Memory B cell (primary cell): ENCODE measurements around the gene ENDOD1.

Experiments
- ATAC-seq: fragments of 150-1000 bp; cut with Tn5 transposase; 2 replicates; pipeline ENCODE4 v1.10.0; 2021; ENCODE audit warnings: low read depth, mild to moderate bottlenecking, moderate library complexity
- DNase-seq, 2 donors: peaks; one replicate each; pipeline ENCODE4 v3.0.0; 2022; ENCODE audit warnings: low spot score in 2 of 2
- H3K27ac Mint-ChIP-seq: one replicate; pipeline ENCODE4 v1.8.0; 2022; ENCODE audit warnings: mild to moderate bottlenecking, moderate library complexity, mixed read lengths
- H3K27me3 Mint-ChIP-seq: one replicate; pipeline ENCODE4 v1.8.0; 2022; ENCODE audit warnings: mixed read lengths
- H3K36me3 Mint-ChIP-seq: one replicate; pipeline ENCODE4 v1.8.0; 2022; ENCODE audit warnings: mild to moderate bottlenecking, mixed read lengths
- H3K4me1 Mint-ChIP-seq: one replicate; pipeline ENCODE4 v1.8.0; 2022; ENCODE audit warnings: mixed read lengths
- H3K4me3 Mint-ChIP-seq: one replicate; pipeline ENCODE4 v1.8.0; 2022; ENCODE audit warnings: mild to moderate bottlenecking, moderate library complexity, mixed read lengths
- H3K9me3 Mint-ChIP-seq: one replicate; pipeline ENCODE4 v1.8.0; 2022; ENCODE audit warnings: mixed read lengths

ENDOD1 gene

DNA sequence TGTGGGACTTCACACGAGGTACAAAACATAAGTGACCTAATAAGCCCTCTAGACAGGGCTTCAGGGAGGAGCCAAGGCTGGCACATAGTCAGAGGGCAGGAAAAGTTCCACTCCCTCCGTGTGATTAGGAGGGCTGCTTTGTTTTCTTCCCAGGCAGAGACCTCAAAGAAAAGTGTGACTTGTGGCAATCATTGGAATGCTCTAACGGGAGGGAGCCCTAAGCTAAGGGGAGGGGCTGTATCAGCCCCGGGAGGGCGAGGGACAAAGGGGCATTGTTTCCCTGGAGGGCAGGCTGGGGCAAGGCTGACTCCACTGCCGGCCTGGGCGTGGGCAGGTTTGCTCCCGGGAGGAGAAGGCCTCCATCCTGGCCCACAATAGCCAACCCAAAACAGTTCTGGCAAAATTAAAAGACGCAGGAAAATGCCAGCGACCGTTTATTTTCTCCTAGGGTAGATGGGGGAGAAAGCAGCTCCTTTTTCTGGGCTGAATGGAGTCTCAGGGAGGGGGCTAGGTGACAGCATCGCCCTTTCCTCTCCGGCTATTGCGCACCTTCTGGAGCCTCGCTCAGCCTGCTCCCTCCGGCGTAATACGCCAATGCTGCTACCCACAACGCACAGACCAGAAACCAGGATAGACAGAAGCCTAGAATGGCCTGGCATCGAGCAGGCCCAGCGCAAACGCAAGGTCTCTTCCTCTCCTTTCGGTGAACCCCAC, 60.2 kb downstream of the ENDOD1 start:
- no peaks in the 10 kb centered on the region for H3K9me3 Mint-ChIP-seq
- H3K27me3 Mint-ChIP-seq = no peaks in the 10 kb centered on the region
- peak overlapping the region; percentile 90 for H3K4me3 Mint-ChIP-seq
- peaks cover 28% of the 10 kb centered on the region for H3K4me1 Mint-ChIP-seq
- H3K36me3 Mint-ChIP-seq = no peaks in the 10 kb centered on the region
- DNase-seq = peak in 1 of 2 donors; percentile 23
- H3K27ac Mint-ChIP-seq = peak overlapping the region; percentile 90
- no peak for ATAC-seq

DNA sequence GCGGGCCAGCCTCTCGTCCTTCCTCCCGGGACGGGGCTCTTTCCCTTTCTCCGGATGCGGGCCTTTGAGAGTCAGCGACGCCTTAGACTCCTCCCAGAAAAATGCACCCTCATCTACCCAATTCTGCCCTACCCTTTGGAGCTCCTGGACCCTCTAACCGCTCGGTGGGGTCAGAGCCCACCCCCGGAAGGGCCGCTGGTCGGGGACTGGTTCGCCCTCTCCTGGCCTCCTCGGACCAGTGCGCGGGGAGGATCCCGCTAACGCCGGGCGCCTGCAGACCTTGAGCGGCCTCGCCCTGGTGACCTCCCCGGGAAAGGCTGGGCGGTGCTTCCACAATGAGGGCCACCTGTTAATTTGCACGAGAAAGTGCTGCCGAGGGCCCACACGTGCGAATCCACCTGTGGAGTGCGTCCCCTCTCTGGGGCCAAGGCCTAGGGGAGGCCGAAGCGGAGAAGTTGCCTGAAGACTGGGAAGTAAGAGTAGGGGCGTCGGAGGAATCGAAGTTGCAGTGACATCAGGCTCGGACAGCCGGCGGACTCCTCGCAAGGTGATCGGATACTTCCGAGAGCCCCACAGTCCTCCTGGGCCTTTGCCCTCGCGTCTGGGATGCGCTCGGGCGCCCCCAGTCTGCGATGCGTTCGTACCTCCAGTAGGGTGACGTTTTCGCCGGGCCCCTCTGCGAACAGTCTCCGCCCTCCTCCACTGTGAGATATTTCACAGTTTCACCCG, 61.5 kb downstream of the ENDOD1 start:
- Mint-ChIP-seq H3K4me1 (peaks cover 28% of the 10 kb centered on the region), H3K36me3 (no peaks in the 10 kb centered on the region)
- peak; percentile 85 for ATAC-seq

DNA sequence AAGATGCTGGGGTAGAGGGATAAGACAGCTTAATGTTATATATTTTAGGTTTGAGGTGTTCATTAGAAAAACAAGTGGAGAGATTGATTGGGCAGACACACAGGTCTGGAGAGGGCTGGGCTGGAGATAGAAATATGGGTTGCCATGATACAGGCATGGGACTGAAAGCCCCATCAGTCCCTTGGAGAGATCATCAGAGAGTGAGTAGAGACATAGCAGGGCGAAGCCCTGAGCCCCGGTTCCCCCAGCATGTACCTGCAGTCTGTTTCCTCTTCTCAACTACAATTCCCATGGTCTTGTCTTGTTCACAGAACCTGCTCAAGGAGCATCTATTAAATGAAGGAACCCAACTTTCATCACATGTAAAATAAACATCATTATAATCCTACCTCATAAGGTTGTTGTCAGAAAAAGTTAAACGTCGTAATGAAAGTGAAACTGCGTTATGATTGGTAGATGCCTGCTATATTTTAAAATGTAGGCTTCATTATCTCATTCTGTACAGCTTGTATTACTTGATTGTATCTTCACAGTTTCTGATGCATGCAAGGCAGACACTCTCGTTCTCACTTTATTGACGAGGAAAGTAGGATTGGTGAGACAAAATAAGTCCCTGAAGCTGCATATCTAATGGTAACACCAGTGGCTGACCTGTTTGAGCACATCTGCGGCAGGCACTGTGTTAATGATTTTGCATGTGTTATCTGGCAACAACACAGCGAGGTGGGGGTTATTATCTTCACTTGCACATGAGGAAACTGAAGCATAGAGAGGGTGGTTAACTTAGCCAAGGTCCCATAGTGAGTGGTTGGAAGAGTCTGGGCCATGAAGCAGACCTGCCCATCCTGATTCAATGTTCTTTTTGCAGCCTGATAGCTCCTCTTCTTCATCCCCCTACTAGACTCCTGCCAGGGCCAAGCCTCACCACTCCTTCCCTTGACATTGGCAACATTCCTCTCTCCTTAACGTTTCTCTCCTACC, 63.5 kb downstream of the ENDOD1 start:
- Mint-ChIP-seq H3K27ac (peak overlapping the region; percentile 90), H3K36me3 (no peaks in the 10 kb centered on the region), H3K27me3 (no peaks in the 10 kb centered on the region), H3K4me3 (peak overlapping the region; percentile 82), H3K9me3 (no peaks in the 10 kb centered on the region), H3K4me1 (peaks cover 28% of the 10 kb centered on the region)
- peak; percentile 20 for ATAC-seq
- DNase-seq = no peak

More for the DNA sequence above, 61.5 kb downstream of the ENDOD1 start:
- peak; percentile 88 to 90 for DNase-seq
- Mint-ChIP-seq H3K9me3 (no peaks in the 10 kb centered on the region), H3K27me3 (no peaks in the 10 kb centered on the region), H3K4me3 (peak overlapping the region; percentile 90), H3K27ac (peak overlapping the region; percentile 90)

DNA sequence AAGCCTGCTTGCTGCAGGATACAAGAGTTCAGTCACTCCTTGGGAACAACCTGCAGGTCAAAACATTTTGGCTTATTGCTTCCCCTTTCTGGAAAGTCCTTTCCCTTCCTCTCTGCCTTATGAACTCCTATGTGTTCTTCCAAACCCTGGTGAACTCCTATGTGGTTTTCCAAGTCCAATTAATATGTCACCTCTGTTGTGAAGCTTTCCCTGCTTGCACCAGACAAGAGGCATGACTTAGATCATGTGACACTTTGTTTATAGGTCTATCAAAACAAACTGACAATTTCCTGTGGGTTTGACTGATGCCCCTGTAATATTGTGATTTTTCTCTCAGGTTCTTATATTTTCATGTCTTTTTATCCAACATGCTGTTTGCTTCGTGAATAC, 64.2 kb downstream of the ENDOD1 start:
- ATAC-seq (no peak), DNase-seq (no peak)
- Mint-ChIP-seq H3K27me3 (no peaks in the 10 kb centered on the region), H3K36me3 (no peaks in the 10 kb centered on the region), H3K4me1 (peaks cover 28% of the 10 kb centered on the region), H3K9me3 (no peaks in the 10 kb centered on the region), H3K4me3 (peak overlapping the region; percentile 82), H3K27ac (peak overlapping the region; percentile 90)

DNA sequence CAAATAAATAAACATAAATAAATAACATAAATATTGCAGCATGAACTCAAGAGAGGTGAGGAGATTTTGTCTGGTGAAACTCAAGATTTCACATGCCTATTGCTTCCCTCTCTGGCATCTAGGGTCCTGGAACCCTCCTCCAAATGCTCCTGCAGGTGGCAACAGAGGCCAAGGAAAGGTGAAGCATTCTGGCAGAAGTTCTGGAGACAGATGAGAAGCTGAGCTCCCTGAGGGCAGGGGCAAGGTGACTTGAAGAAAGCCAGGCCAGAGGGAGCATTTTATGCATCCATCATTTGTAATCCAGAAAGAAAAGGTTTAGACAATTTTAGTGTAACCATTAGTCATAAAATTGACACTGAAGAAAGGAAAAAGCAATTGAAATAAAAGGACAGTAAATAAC, 64.9 kb downstream of the ENDOD1 start:
- no peaks in the 10 kb centered on the region for H3K27me3 Mint-ChIP-seq
- H3K4me3 Mint-ChIP-seq = no peak overlapping the region
- no peaks in the 10 kb centered on the region for H3K36me3 Mint-ChIP-seq
- ATAC-seq (no peak), DNase-seq (peak; percentile 36 to 60)
- H3K27ac Mint-ChIP-seq = peak overlapping the region; percentile 90
- peaks cover 28% of the 10 kb centered on the region for H3K4me1 Mint-ChIP-seq
- no peaks in the 10 kb centered on the region for H3K9me3 Mint-ChIP-seq

DNA sequence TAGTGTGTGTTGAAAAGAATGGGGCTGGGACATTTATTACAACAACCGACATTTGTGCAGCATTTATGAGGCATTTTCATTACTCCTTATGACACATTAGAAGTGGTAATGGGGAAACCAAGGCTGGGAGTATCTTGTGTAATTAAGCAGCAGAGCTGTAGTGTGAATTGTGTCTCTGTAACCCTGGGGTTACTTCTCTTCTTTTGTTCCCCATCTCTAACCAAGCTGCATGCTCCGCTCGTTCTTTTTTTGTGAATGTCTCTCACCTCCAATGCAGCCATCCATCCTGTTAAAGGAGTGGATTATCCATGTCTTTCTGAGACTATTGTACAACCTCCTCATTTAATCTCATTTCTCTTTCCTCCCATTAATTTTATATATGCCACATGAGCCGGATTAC, 65.7 kb downstream of the ENDOD1 start:
- H3K4me1 Mint-ChIP-seq = peaks cover 32% of the 10 kb centered on the region
- no peak overlapping the region for H3K4me3 Mint-ChIP-seq
- H3K36me3 Mint-ChIP-seq = no peaks in the 10 kb centered on the region
- ATAC-seq = no peak
- no peaks in the 10 kb centered on the region for H3K27me3 Mint-ChIP-seq
- no peaks in the 10 kb centered on the region for H3K9me3 Mint-ChIP-seq
- H3K27ac Mint-ChIP-seq = peak overlapping the region; percentile 58
- no peak for DNase-seq

DNA sequence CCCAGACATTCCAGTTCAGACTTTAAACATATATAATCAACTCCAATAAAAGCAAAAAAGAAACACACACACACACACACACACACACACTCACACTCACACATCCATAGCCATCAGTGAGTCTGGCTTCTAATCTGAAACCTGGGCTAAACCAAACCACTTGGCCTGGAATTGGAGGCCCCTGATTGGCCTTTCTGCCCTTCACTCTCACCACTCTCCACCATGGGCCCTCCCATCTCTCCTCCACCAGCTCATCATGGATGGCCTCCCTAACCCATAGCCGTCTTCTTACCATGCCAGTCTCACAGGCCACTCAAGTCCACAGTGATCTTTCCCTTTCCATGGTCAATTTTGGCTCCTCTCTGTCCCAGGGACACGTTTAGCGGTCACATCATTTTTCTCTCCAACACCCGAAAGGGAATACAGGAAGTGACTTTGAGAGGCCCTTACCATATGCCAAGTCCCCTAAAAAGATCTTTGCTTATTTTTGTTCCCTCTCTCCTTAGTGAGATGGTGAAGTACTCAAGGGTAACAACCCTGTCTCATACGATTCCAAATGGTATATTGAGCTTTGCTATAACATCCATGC, 66.6 kb downstream of the ENDOD1 start:
- Mint-ChIP-seq H3K27ac (no peak overlapping the region), H3K4me1 (peaks cover 36% of the 10 kb centered on the region), H3K27me3 (no peaks in the 10 kb centered on the region), H3K9me3 (no peaks in the 10 kb centered on the region), H3K36me3 (no peaks in the 10 kb centered on the region), H3K4me3 (no peak overlapping the region)
- ATAC-seq (no peak), DNase-seq (no peak)

DNA sequence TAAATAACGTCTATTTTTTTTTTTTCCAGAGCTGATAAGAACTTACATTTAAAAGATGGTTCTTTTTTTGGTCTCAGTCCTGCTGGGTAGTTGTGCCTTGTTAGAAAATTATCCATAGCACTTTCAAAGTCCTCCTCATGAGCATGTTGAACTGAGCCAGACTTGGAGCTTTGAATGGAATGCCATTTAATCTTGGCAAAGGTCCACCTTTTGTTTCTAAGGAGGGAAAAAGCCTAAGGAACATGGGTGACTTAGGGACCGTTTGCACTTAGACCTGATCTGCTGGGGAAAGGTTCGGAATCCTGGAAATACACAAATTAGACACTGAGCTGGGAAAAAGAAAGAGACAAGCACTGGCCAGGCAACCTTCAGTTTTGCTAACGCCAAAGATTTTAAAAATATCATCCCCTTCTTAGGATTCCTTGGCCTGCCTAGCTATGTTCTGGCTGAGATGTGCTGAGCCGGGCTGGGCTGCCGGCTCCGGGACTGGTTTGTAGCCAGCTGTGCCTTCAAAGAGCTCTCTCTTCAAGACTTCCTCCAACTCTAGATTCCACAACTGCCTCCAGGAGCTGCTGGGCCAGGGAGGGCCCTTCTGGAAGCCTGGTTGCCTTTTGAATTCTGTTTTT, 67.4 kb downstream of the ENDOD1 start:
- DNase-seq (no peak), ATAC-seq (no peak)
- Mint-ChIP-seq H3K4me1 (peaks cover 30% of the 10 kb centered on the region), H3K36me3 (no peaks in the 10 kb centered on the region), H3K9me3 (no peaks in the 10 kb centered on the region), H3K4me3 (no peak overlapping the region), H3K27me3 (no peaks in the 10 kb centered on the region), H3K27ac (peak overlapping the region; percentile 45)

DNA sequence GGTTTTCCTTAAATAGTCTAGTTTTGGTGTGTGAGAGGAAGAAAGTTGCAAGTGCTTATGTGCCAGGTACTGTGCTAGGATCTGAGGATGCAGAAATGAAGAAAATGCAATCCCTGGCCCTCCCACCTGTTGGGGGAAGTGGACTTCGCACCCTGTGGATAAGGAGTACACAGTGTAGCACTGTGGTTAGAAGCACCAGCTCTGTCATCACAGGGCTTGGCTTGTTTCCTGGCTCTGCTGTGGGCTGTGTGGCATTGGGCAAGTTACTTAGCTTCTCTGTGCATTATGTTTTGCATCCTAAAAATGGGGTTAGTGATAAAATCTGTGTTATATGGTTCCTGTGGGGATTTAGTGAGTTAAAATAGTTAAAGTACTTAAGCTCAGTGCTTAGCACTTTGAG, 68.2 kb downstream of the ENDOD1 start:
- no peak overlapping the region for H3K4me3 Mint-ChIP-seq
- DNase-seq (no peak), ATAC-seq (no peak)
- no peaks in the 10 kb centered on the region for H3K36me3 Mint-ChIP-seq
- H3K4me1 Mint-ChIP-seq = peaks cover 25% of the 10 kb centered on the region
- no peaks in the 10 kb centered on the region for H3K9me3 Mint-ChIP-seq
- no peak overlapping the region for H3K27ac Mint-ChIP-seq
- H3K27me3 Mint-ChIP-seq = no peaks in the 10 kb centered on the region

DNA sequence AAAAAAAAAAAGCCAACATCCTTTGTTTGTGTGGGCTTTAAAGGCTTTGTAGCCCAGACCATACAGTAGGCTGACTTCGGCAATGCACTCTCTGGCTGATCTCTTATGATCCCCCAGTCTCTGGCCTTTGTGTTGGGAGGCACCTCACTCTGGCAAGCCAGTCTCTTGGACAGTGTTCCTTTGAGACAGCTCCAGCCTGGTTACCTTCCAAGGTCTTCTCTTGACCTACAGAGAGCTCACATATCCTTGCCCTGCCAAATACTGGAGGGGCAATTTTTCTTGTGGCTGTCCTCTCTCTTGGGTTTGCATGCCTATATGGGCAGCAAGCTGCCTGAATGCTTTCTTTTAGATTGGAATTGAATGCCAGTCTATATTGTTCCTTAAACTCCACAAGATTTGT, 71.6 kb downstream of the ENDOD1 start:
- Mint-ChIP-seq H3K27ac (no peak overlapping the region), H3K4me1 (peaks cover 10% of the 10 kb centered on the region), H3K27me3 (no peaks in the 10 kb centered on the region), H3K36me3 (no peaks in the 10 kb centered on the region), H3K9me3 (no peaks in the 10 kb centered on the region), H3K4me3 (no peak overlapping the region)
- no peak for ATAC-seq
- no peak for DNase-seq

DNA sequence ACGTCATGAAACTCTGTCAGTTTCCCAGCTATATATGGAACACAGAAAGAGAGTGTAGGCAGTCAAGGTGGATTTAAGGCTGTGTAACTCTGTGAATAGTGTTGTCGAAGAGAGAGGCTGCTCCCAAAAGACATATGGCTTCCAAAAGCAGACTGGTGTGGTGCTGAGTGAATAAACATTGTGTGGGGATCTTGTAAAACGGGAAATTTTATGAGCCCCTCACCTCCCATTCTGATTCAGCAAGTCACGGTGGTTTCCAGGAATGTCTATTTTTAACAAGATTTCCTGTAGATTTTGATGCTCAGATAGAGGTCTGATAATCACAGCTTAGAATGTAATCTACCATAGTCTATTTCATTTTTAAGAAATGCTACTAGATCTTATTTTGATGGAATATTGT, 73.5 kb downstream of the ENDOD1 start:
- DNase-seq (no peak), ATAC-seq (no peak)
- H3K27me3 Mint-ChIP-seq = no peaks in the 10 kb centered on the region
- peaks cover 10% of the 10 kb centered on the region for H3K4me1 Mint-ChIP-seq
- H3K36me3 Mint-ChIP-seq = no peaks in the 10 kb centered on the region
- no peaks in the 10 kb centered on the region for H3K9me3 Mint-ChIP-seq
- H3K4me3 Mint-ChIP-seq = no peak overlapping the region
- peak overlapping the region; percentile 41 for H3K27ac Mint-ChIP-seq

DNA sequence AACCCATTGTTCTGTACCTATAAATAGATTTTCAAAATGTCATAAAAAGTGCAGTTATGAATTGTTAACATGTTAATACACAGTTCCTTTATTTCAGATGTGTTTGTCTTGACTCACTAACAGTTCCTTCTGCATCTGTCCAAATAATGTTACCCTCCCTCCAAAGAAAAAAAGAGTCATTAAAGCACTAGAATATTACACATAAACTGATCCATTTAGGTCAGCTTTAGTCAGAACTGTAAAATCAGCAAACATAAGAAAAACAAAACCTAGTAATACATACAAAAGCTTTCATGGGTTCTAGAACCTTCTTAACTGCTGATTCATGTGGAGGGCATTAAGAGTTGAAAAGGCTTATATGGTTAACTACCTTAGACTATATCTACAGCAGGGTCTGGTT, 76.0 kb downstream of the ENDOD1 start:
- DNase-seq = no peak
- Mint-ChIP-seq H3K27me3 (no peaks in the 10 kb centered on the region), H3K4me1 (peaks cover 4% of the 10 kb centered on the region), H3K4me3 (no peak overlapping the region), H3K27ac (no peak overlapping the region), H3K36me3 (no peaks in the 10 kb centered on the region), H3K9me3 (no peaks in the 10 kb centered on the region)
- ATAC-seq = no peak

DNA sequence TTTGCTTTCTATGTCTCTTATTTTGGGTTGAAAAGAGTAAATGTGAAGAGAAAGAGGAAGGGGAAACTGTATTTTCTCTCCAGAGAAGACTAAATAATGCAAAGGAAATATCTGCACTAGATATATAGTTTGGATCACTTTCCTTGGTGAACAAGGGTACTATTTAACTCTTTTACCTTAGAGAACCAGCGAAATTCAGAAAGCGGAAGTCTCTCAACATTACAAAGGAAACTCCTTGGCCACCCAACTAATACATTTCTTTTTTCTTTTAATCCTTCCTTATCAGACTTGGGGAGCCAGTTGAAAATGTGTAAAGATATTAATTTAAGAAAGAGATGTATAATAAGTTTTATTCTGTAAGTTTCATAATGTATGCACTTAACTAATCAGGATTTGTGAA, 77.1 kb downstream of the ENDOD1 start:
- no peak for ATAC-seq
- Mint-ChIP-seq H3K27me3 (no peaks in the 10 kb centered on the region), H3K36me3 (no peaks in the 10 kb centered on the region), H3K4me3 (no peak overlapping the region), H3K27ac (peak overlapping the region; percentile 84), H3K9me3 (no peaks in the 10 kb centered on the region), H3K4me1 (peaks cover 2% of the 10 kb centered on the region)
- no peak for DNase-seq
